ENCODE results near the gene CFDP1. TPM values are rescaled to one million over a fixed set of nuclear protein-coding genes. Genes with fewer than 3 reads are reported as not detected.
A peak's percentile ranks its signal among the peaks of the same experiment; 100 is the strongest.

CFDP1 gene
- total and polyA plus RNA-seq, 2 of the 13 experiments (the other 11 are each of a cell fraction or from before 2014, with no cell fraction given) = 78.6 to 153 TPM

- TF ChIP-seq, protein P1, sequence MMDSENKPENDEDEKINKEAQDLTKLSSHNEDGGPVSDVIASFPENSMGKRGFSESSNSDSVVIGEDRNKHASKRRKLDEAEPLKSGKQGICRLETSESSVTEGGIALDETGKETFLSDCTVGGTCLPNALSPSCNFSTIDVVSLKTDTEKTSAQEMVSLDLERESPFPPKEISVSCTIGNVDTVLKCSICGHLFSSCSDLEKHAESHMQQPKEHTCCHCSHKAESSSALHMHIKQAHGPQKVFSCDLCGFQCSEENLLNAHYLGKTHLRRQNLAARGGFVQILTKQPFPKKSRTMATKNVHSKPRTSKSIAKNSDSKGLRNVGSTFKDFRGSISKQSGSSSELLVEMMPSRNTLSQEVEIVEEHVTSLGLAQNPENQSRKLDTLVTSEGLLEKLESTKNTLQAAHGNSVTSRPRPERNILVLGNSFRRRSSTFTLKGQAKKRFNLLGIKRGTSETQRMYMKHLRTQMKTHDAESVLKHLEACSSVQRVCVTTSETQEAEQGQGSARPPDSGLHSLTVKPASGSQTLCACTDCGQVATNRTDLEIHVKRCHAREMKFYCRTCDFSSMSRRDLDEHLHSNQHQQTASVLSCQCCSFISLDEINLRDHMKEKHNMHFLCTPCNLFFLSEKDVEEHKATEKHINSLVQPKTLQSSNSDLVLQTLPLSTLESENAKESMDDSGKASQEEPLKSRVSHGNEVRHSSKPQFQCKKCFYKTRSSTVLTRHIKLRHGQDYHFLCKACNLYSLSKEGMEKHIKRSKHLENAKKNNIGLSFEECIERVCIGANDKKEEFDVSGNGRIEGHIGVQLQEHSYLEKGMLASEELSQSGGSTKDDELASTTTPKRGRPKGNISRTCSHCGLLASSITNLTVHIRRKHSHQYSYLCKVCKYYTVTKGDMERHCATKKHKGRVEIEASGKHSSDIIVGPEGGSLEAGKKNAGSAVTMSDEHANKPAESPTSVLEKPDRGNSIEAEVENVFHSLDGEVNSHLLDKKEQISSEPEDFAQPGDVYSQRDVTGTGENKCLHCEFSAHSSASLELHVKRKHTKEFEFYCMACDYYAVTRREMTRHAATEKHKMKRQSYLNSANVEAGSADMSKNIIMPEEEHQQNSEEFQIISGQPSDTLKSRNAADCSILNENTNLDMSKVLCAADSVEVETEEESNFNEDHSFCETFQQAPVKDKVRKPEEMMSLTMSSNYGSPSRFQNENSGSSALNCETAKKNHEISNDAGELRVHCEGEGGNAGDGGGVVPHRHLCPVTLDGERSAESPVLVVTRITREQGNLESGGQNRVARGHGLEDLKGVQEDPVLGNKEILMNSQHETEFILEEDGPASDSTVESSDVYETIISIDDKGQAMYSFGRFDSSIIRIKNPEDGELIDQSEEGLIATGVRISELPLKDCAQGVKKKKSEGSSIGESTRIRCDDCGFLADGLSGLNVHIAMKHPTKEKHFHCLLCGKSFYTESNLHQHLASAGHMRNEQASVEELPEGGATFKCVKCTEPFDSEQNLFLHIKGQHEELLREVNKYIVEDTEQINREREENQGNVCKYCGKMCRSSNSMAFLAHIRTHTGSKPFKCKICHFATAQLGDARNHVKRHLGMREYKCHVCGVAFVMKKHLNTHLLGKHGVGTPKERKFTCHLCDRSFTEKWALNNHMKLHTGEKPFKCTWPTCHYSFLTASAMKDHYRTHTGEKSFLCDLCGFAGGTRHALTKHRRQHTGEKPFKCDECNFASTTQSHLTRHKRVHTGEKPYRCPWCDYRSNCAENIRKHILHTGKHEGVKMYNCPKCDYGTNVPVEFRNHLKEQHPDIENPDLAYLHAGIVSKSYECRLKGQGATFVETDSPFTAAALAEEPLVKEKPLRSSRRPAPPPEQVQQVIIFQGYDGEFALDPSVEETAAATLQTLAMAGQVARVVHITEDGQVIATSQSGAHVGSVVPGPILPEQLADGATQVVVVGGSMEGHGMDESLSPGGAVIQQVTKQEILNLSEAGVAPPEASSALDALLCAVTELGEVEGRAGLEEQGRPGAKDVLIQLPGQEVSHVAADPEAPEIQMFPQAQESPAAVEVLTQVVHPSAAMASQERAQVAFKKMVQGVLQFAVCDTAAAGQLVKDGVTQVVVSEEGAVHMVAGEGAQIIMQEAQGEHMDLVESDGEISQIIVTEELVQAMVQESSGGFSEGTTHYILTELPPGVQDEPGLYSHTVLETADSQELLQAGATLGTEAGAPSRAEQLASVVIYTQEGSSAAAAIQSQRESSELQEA (CRISPR knock-in tag; IDR thresholded peaks at IDR 0.05; ENCODE audit: not compliant biosample characterization) = peak; percentile 79
- TF ChIP-seq RBM22 (optimal IDR thresholded peaks at IDR 0.05; ENCODE audit: low read length) (no peak), ZC3H13 (CRISPR knock-in tag; IDR thresholded peaks at IDR 0.05) (peak; percentile 87), THRA (CRISPR knock-in tag; IDR thresholded peaks at IDR 0.05; ENCODE audit: borderline replicate concordance) (0 out of 2 replicates have a peak, but pooled peaks have one; percentile 45), PITX1 (CRISPR knock-in tag; IDR thresholded peaks at IDR 0.05) (peak; percentile 73; the same call in 1 of the 2 replicates), ZBTB40 (IDR thresholded peaks at IDR 0.05) (no peak), ZBTB40 (CRISPR knock-in tag; IDR thresholded peaks at IDR 0.05) (0 out of 2 replicates have a peak, but pooled peaks have one; percentile 15)
- TF ChIP-seq, protein P2, sequence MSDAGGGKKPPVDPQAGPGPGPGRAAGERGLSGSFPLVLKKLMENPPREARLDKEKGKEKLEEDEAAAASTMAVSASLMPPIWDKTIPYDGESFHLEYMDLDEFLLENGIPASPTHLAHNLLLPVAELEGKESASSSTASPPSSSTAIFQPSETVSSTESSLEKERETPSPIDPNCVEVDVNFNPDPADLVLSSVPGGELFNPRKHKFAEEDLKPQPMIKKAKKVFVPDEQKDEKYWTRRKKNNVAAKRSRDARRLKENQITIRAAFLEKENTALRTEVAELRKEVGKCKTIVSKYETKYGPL (CRISPR knock-in tag; IDR thresholded peaks at IDR 0.05) = no peak; the same call in 1 of the 2 replicates
Measured at GRCh38 chr16:75265911-75266701, 167.2 kb downstream of the CFDP1 start (continued).

Measured in HepG2 (cell line).